SK-N-SH treated with all-trans-retinoic acid at 6 μM for 48 hours (cell line): Measurements from ENCODE around the gene CDRT4.

ENCODE experiments used
- ARNTL ChIP-seq: fragments of 450-650 bp; formaldehyde crosslinking; IDR thresholded peaks from 2 replicates; pipeline ENCODE4 v1.5.0; 2020; ENCODE audit warnings: low read depth, mild to moderate bottlenecking, moderate library complexity, borderline replicate concordance
- CREB5 ChIP-seq: fragments of 250-450 bp; sonication (Bioruptor Pico); IDR thresholded peaks from 2 replicates; pipeline ENCODE4 v1.5.1; 2020; ENCODE audit warnings: low read depth, mild to moderate bottlenecking, moderate library complexity
- CSRNP3 ChIP-seq: fragments of 250-450 bp; sonication (Bioruptor Pico); IDR thresholded peaks from 2 replicates; pipeline ENCODE4 v1.5.1; 2021; ENCODE audit warnings: mild to moderate bottlenecking, moderate library complexity
- GLIS3 ChIP-seq: fragments of 250-450 bp; sonication (Bioruptor Pico); IDR thresholded peaks from 2 replicates; pipeline ENCODE4 v1.5.0; 2020; ENCODE audit warnings: mild to moderate bottlenecking, moderate library complexity
- ISL1 ChIP-seq: fragments of 250-450 bp; sonication (Bioruptor Pico); IDR thresholded peaks from 2 replicates; pipeline ENCODE4 v2.1.2; 2022; ENCODE audit warnings: mild to moderate bottlenecking, moderate library complexity
- OSR1 ChIP-seq: fragments of 250-450 bp; sonication (Bioruptor Pico); IDR thresholded peaks from 2 replicates; pipeline ENCODE4 v1.8.0; 2022; ENCODE audit warnings: moderate library complexity, mild to moderate bottlenecking, inconsistent platforms
- PATZ1 ChIP-seq: fragments of 250-450 bp; sonication (Bioruptor Pico); IDR thresholded peaks from 2 replicates; pipeline ENCODE4 v1.8.0; 2020; ENCODE audit warnings: mild to moderate bottlenecking, moderate library complexity, borderline replicate concordance
- RARB ChIP-seq: fragments of 250-450 bp; sonication (Bioruptor Pico); IDR thresholded peaks from 2 replicates; pipeline ENCODE4 v1.8.0; 2021; ENCODE audit warnings: mild to moderate bottlenecking, moderate library complexity
- TOX ChIP-seq: fragments of 250-450 bp; sonication (Bioruptor Pico); IDR thresholded peaks from 2 replicates; pipeline ENCODE4 v1.8.0; 2021; ENCODE audit warnings: mild to moderate bottlenecking, moderate library complexity, borderline replicate concordance
- TSHZ2 ChIP-seq: fragments of 250-450 bp; sonication (Bioruptor Pico); IDR thresholded peaks from 2 replicates; pipeline ENCODE4 v1.5.0; 2020; ENCODE audit warnings: mild to moderate bottlenecking, moderate library complexity
- ZFP3 ChIP-seq: fragments of 250-450 bp; sonication (Bioruptor Pico); IDR thresholded peaks from 2 replicates; pipeline ENCODE4 v1.5.0; 2020; ENCODE audit warnings: mild to moderate bottlenecking, moderate library complexity
- ZFP30 ChIP-seq: fragments of 450-650 bp; formaldehyde crosslinking; IDR thresholded peaks from 2 replicates; pipeline ENCODE4 v1.5.0; 2022; ENCODE audit warnings: mild to moderate bottlenecking, moderate library complexity
- ZNF565 ChIP-seq: fragments of 450-650 bp; formaldehyde crosslinking; conservative IDR thresholded peaks from 2 replicates; pipeline ENCODE4 v1.5.0; 2020; ENCODE audit warnings: low read depth, mild to moderate bottlenecking, moderate library complexity
- ZNF8 ChIP-seq: fragments of 450-650 bp; formaldehyde crosslinking; IDR thresholded peaks from 2 replicates; pipeline ENCODE4 v1.5.0; 2020; ENCODE audit warnings: mild to moderate bottlenecking, moderate library complexity

- TF ChIP-seq ZNF565 (CRISPR knock-in tag) (no peak), PATZ1 (CRISPR knock-in tag) (no peak), CREB5 (no peak), OSR1 (CRISPR knock-in tag) (no peak), ZNF8 (CRISPR knock-in tag) (no peak), CSRNP3 (no peak), RARB (CRISPR knock-in tag) (no peak), GLIS3 (CRISPR knock-in tag) (no peak), ZFP3 (CRISPR knock-in tag) (no peak), TOX (no peak), ZFP30 (no peak), TSHZ2 (CRISPR knock-in tag) (no peak), ISL1 (CRISPR knock-in tag) (no peak), ARNTL (no peak)
These were observed 64.0 kb downstream of the CDRT4 start for GRCh38 chr17:15403276-15403939.
